GM06990 (cell line): Measurements from ENCODE around the gene TRAF3.
A peak's percentile ranks its signal among the peaks of the same experiment; 100 is the strongest.

Experiments used
- DNase-seq: peaks from one replicate; pipeline ENCODE4 v3.0.0-alpha.2; 2011; ENCODE audit not compliant: insufficient read length; ENCODE audit errors: extremely low read depth
- H3K27me3 ChIP-seq: replicated peaks from 2 replicates; pipeline ENCODE4 v1.6.0; 2011; ENCODE audit warnings: low read length; ENCODE audit not compliant: control insufficient read depth, insufficient read depth
- H3K36me3 ChIP-seq: 2 replicates; pipeline ENCODE4 v1.5.1; 2011; ENCODE audit warnings: low read length; ENCODE audit not compliant: control insufficient read depth, insufficient read depth
- H3K4me3 ChIP-seq: replicated peaks from 2 replicates; pipeline ENCODE4 v1.5.1; 2011; ENCODE audit warnings: low read depth, mild to moderate bottlenecking, control low read depth, low read length
- TF ChIP-seq, protein P1 (sequence below): IDR thresholded peaks from 2 replicates; pipeline ENCODE4 v1.5.1; 2011; ENCODE audit warnings: low read length, control low read depth, mild to moderate bottlenecking, inconsistent platforms; ENCODE audit not compliant: insufficient read depth, poor library complexity, severe bottlenecking

Gene TRAF3

GRCh38 chr14:102772781-102773570 lies 4.3 kb upstream of the TRAF3 start:
- TF ChIP-seq, protein P1, sequence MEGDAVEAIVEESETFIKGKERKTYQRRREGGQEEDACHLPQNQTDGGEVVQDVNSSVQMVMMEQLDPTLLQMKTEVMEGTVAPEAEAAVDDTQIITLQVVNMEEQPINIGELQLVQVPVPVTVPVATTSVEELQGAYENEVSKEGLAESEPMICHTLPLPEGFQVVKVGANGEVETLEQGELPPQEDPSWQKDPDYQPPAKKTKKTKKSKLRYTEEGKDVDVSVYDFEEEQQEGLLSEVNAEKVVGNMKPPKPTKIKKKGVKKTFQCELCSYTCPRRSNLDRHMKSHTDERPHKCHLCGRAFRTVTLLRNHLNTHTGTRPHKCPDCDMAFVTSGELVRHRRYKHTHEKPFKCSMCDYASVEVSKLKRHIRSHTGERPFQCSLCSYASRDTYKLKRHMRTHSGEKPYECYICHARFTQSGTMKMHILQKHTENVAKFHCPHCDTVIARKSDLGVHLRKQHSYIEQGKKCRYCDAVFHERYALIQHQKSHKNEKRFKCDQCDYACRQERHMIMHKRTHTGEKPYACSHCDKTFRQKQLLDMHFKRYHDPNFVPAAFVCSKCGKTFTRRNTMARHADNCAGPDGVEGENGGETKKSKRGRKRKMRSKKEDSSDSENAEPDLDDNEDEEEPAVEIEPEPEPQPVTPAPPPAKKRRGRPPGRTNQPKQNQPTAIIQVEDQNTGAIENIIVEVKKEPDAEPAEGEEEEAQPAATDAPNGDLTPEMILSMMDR = peak; percentile 55
- Histone ChIP-seq H3K27me3 (no peaks in the 10 kb centered on the region), H3K4me3 (no peak overlapping the region), H3K36me3 (no peaks in the 10 kb centered on the region)
- no peak for DNase-seq

- TF ChIP-seq, protein P1 = peak; percentile 86
- peak; percentile 84 for DNase-seq
- H3K27me3 ChIP-seq = no peaks in the 10 kb centered on the region
- no peaks in the 10 kb centered on the region for H3K36me3 ChIP-seq
- H3K4me3 ChIP-seq = no peak overlapping the region
These were observed 2.7 kb upstream of the TRAF3 start for GRCh38 chr14:102774391-102775153.

DNA sequence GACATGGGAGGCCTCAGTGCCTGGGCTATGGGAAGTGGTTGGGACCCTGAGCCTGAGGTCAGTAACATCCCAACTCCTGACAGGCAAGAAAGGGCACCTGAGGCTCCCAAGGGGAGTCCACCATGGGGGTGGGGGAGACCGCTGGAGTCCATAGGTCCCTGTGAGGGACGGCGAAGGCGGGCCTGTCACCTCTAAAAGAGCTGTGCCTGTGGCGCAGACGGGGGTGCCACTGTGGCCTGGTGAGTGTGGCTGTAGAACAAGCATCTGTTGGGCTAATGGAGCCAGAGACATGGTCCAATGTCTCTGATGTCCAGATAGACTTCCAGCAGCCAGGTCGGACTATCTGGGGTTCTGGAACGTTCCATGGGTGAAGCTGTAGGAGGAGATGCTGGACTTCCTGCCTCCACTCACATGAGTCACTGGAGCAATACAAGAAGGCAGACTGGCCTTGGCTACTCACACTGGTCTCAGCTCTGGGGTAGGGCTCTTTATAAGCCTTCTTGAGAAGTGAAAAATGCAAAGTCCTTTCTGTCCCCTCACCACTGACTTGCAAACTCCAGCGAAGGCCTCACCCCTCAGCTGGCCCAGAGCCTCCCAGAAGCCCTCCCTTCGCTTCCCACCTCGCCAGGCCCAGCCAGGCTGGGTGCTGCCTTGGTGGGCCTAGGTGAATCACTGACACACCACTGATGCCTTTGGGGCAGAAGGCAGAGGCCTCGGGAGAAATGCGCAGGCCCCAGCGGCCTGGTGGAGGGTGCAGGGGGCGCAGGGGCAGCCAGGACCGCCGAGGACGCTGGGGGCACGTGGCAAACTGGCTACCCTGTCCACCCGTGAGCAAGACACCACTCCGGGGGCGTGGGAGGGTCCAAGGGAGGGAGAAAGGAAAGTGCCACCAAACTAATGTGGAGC lies 1.1 kb upstream of the TRAF3 start:
- Histone ChIP-seq H3K27me3 (no peaks in the 10 kb centered on the region), H3K36me3 (no peaks in the 10 kb centered on the region), H3K4me3 (peak overlapping the region; percentile 52)
- TF ChIP-seq, protein P1 = no peak
- DNase-seq = peak; percentile 73

DNA sequence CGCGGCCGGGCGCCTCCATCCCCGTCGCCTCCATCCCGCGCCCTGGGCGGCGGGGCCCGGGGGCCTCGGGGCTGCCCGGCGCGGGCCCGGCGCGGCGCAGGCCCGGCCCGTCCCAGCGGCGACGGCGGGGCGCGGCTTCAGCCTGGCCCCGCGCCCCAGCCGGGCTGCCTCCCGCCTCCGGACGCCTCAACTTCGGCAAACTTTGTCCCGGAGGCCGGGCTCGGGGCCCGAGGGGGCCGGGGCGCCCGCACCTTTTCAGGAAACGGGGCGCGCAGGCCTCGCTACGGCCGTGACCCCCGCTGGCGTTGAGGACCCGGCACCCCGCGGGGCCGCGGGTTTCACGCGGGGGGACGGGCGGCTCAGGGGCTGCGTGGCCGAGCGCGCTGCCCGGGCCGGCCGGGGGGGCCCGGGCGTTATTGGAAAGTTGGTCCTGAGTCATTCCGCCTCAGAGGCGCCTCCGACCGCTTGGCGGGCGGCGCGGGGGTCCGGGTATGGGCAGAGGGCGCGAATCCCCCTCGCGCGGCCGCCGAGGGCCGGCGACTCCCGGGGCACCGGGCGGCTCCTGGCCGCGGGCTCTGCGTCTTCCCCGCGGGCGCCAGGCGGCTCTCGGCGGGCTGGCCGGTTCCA lies 575 bp downstream of the TRAF3 start:
- DNase-seq = no peak
- Histone ChIP-seq H3K4me3 (peak overlapping the region; percentile 70), H3K36me3 (no peaks in the 10 kb centered on the region), H3K27me3 (no peaks in the 10 kb centered on the region)
- TF ChIP-seq, protein P1 = no peak
